ENCODE results near the gene CT45A9. TPM values are rescaled to one million over a fixed set of nuclear protein-coding genes. Genes with fewer than 3 reads are reported as not detected.

The CT45A9 gene
- total RNA-seq: not detected in 2 replicates

GRCh38 chrX:135871712-135872111 is at the start of gene CT45A9:
Gene CT45A9 (minus strand): TSS chrX:135871812. CDS start chrX:135868061, 3,751 bp downstream.

GRCh38 chrX:135893294-135893817 is 21.7 kb upstream of the CT45A9 start, which contains the start of the genes CT45A10 and SAGE1:
Gene CT45A10 (minus strand): TSS chrX:135893444. CDS start chrX:135885344, 8,100 bp downstream.
Gene SAGE1 (plus strand): TSS chrX:135893716. CDS start chrX:135896243, 2,527 bp downstream.

GRCh38 chrX:135854438-135854837 is 17.2 kb downstream of the CT45A9 start, which contains the start of gene CT45A8:
Gene CT45A8 (minus strand): TSS chrX:135854538. CDS start chrX:135850783, 3,755 bp downstream.

DNA sequence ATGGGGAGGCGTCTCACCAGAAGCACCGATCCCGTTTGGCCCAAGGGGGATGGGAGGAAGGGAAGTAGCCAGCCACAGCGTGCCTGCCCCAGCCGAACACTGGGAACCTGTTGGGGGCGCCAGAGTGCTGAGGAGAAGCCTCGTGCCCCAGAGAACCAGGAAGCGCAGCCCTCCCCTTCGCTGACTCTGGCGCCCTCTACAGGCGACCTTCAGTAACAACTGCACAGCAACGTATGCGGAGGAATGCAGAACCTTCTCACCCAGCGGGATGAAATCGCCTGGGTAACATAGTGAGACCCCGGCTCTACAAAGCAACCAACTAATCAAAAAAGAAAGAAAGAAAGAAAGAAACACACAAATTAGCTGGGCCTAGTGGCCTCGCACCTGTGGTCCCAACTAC is 34.4 kb downstream of the CT45A9 start, which contains the start of gene CT45A7:
TSS of gene CT45A7 (minus strand) at position 101 of the 400 bp plus-strand sequence. CDS start 3,747 bp downstream, outside the sequence.

DNA sequence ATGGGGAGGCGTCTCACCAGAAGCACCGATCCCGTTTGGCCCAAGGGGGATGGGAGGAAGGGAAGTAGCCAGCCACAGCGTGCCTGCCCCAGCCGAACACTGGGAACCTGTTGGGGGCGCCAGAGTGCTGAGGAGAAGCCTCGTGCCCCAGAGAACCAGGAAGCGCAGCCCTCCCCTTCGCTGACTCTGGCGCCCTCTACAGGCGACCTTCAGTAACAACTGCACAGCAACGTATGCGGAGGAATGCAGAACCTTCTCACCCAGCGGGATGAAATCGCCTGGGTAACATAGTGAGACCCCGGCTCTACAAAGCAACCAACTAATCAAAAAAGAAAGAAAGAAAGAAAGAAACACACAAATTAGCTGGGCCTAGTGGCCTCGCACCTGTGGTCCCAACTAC is 51.7 kb downstream of the CT45A9 start, which contains the start of gene CT45A2:
TSS of gene CT45A2 (minus strand) at position 101 of the 400 bp plus-strand sequence. CDS start 3,747 bp downstream, outside the sequence.

Other genes starting within 250 kb of the CT45A9 start
- not detected in 2 replicates for gene CT45A1, start 158.2 kb downstream of the CT45A9 start, total RNA-seq
- not detected in 2 replicates for gene CT45A3, start 103.6 kb downstream of the CT45A9 start, total RNA-seq
- gene CT45A5, start 86.3 kb downstream of the CT45A9 start, total RNA-seq: not detected in 2 replicates
- gene CT45A6, start 69.0 kb downstream of the CT45A9 start, total RNA-seq: not detected in 2 replicates
- not detected in 2 replicates for gene CT45A2, start 51.8 kb downstream of the CT45A9 start, total RNA-seq
- not detected in 2 replicates for gene CT45A7, start 34.5 kb downstream of the CT45A9 start, total RNA-seq
- gene CT45A8, start 17.3 kb downstream of the CT45A9 start, total RNA-seq: not detected in 2 replicates
- not detected in 2 replicates for gene CT45A10, start 21.6 kb upstream of the CT45A9 start, total RNA-seq
- gene SAGE1, start 21.9 kb upstream of the CT45A9 start, total RNA-seq: not detected in 2 replicates
- 19.3 and 32.4 TPM in 2 replicates for gene MMGT1, start 102.2 kb upstream of the CT45A9 start, total RNA-seq
- 13.8 and 24.5 TPM in 2 replicates for gene SLC9A6, start 113.6 kb upstream of the CT45A9 start, total RNA-seq